Mammary epithelial cell (primary cell): Measurements from ENCODE around the gene BCL2L1.

ENCODE experiments used
- CTCF ChIP-seq, 2 donors: IDR thresholded peaks in 1 of 2; conservative IDR thresholded peaks in 1 of 2; 2 replicates each; pipeline ENCODE4 v1.5.1; 2011 to 2012; ENCODE audit warnings: inconsistent platforms in 2 of 2, low read length in 2 of 2, mild to moderate bottlenecking in 2 of 2, control low read depth in 1 of 2, low read depth in 1 of 2; ENCODE audit not compliant: insufficient read depth in 1 of 2; ENCODE audit errors: extremely low read depth in 1 of 2
- EZH2 ChIP-seq: IDR thresholded peaks from 2 replicates; pipeline ENCODE4 v1.6.1; 2012; ENCODE audit warnings: low read length, inconsistent platforms, borderline replicate concordance

- TF ChIP-seq CTCF (conservative IDR thresholded peaks at IDR 0.05 in 1 of 2, IDR thresholded peaks at IDR 0.05 in 1 of 2; ENCODE audit: extremely low read depth in 1 of 2, insufficient read depth in 1 of 2, low read depth in 1 of 2, low read length in 2 of 2), result no peak
- TF ChIP-seq EZH2, result no peak
Observed at GRCh38 chr20:31643522-31643921, 79.1 kb downstream of the BCL2L1 start.
